T-helper 1 cell treated with Interleukin-12 subunit alpha and Interleukin-12 subunit beta and Interleukin-4 antibody, amounts not matched to agents 30 μg/mL and 1 μg/mL, for 36 hours (primary cell): ENCODE data around the gene STK11IP.

ENCODE experiments used
- H3K27ac Mint-ChIP-seq: one replicate; pipeline ENCODE4 v1.8.0; 2021; ENCODE audit warnings: mild to moderate bottlenecking, mixed read lengths
- H3K27me3 Mint-ChIP-seq: one replicate; pipeline ENCODE4 v1.8.0; 2021; ENCODE audit warnings: low read depth, mixed read lengths
- H3K36me3 Mint-ChIP-seq: one replicate; pipeline ENCODE4 v1.8.0; 2021; ENCODE audit warnings: low read depth, mixed read lengths
- H3K4me1 Mint-ChIP-seq: one replicate; pipeline ENCODE4 v1.8.0; 2021; ENCODE audit warnings: low read depth, mixed read lengths
- H3K4me3 Mint-ChIP-seq: one replicate; pipeline ENCODE4 v1.8.0; 2021; ENCODE audit warnings: mild to moderate bottlenecking, moderate library complexity, mixed read lengths
- H3K9me3 Mint-ChIP-seq: one replicate; pipeline ENCODE4 v1.8.0; 2021; ENCODE audit warnings: mixed read lengths

STK11IP gene

GRCh38 chr2:219629976-219630695 lies 32.5 kb downstream of the STK11IP start:
- H3K4me3 Mint-ChIP-seq, result no peak overlapping the region
- H3K9me3 Mint-ChIP-seq, result no peaks in the 10 kb centered on the region
- peaks cover 26% of the 10 kb centered on the region for H3K27me3 Mint-ChIP-seq
- no peak overlapping the region for H3K27ac Mint-ChIP-seq
- H3K36me3 Mint-ChIP-seq, result no peaks in the 10 kb centered on the region
- H3K4me1 Mint-ChIP-seq, result peaks cover 5% of the 10 kb centered on the region

GRCh38 chr2:219630770-219631405 lies 33.2 kb downstream of the STK11IP start:
- Mint-ChIP-seq H3K36me3 (no peaks in the 10 kb centered on the region), H3K27ac (no peak overlapping the region), H3K4me1 (peaks cover 5% of the 10 kb centered on the region), H3K27me3 (peaks cover 25% of the 10 kb centered on the region), H3K9me3 (no peaks in the 10 kb centered on the region), H3K4me3 (no peak overlapping the region)

GRCh38 chr2:219631406-219631891 lies 33.8 kb downstream of the STK11IP start:
- H3K9me3 Mint-ChIP-seq, result no peaks in the 10 kb centered on the region

GRCh38 chr2:219631904-219632759 lies 34.5 kb downstream of the STK11IP start:
- Mint-ChIP-seq H3K9me3 (no peaks in the 10 kb centered on the region), H3K4me1 (no peaks in the 10 kb centered on the region), H3K36me3 (no peaks in the 10 kb centered on the region), H3K27me3 (peaks cover 13% of the 10 kb centered on the region), H3K27ac (no peak overlapping the region), H3K4me3 (no peak overlapping the region)

More at GRCh38 chr2:219631406-219631891, 33.8 kb downstream of the STK11IP start:
- H3K27ac Mint-ChIP-seq, result no peak overlapping the region
- peaks cover 19% of the 10 kb centered on the region for H3K27me3 Mint-ChIP-seq
- peaks cover 5% of the 10 kb centered on the region for H3K4me1 Mint-ChIP-seq
- no peak overlapping the region for H3K4me3 Mint-ChIP-seq
- no peaks in the 10 kb centered on the region for H3K36me3 Mint-ChIP-seq

GRCh38 chr2:219632760-219633105 lies 35.1 kb downstream of the STK11IP start:
- H3K4me1 Mint-ChIP-seq, result no peaks in the 10 kb centered on the region
- H3K9me3 Mint-ChIP-seq, result no peaks in the 10 kb centered on the region
- no peak overlapping the region for H3K4me3 Mint-ChIP-seq
- H3K27me3 Mint-ChIP-seq, result peaks cover 12% of the 10 kb centered on the region
- no peaks in the 10 kb centered on the region for H3K36me3 Mint-ChIP-seq
- H3K27ac Mint-ChIP-seq, result no peak overlapping the region

GRCh38 chr2:219633276-219634065 lies 35.8 kb downstream of the STK11IP start:
- Mint-ChIP-seq H3K4me1 (no peaks in the 10 kb centered on the region), H3K27ac (no peak overlapping the region), H3K36me3 (no peaks in the 10 kb centered on the region), H3K27me3 (peaks cover 8% of the 10 kb centered on the region), H3K9me3 (no peaks in the 10 kb centered on the region), H3K4me3 (no peak overlapping the region)

GRCh38 chr2:219634171-219634940 lies 36.7 kb downstream of the STK11IP start:
- Mint-ChIP-seq H3K9me3 (no peaks in the 10 kb centered on the region), H3K27ac (no peak overlapping the region)

GRCh38 chr2:219634951-219635751 lies 37.5 kb downstream of the STK11IP start:
- Mint-ChIP-seq H3K9me3 (no peaks in the 10 kb centered on the region), H3K4me1 (peaks cover 2% of the 10 kb centered on the region), H3K4me3 (no peak overlapping the region), H3K27me3 (no peaks in the 10 kb centered on the region), H3K27ac (no peak overlapping the region), H3K36me3 (no peaks in the 10 kb centered on the region)

More at GRCh38 chr2:219634171-219634940, 36.7 kb downstream of the STK11IP start:
- Mint-ChIP-seq H3K36me3 (no peaks in the 10 kb centered on the region), H3K27me3 (no peaks in the 10 kb centered on the region), H3K4me3 (no peak overlapping the region), H3K4me1 (peaks cover 2% of the 10 kb centered on the region)

- Mint-ChIP-seq H3K36me3 (no peaks in the 10 kb centered on the region), H3K4me3 (no peak overlapping the region), H3K4me1 (peaks cover 2% of the 10 kb centered on the region), H3K9me3 (no peaks in the 10 kb centered on the region), H3K27ac (no peak overlapping the region), H3K27me3 (no peaks in the 10 kb centered on the region)
Measured at GRCh38 chr2:219636144-219636915, 38.7 kb downstream of the STK11IP start.

- Mint-ChIP-seq H3K9me3 (no peaks in the 10 kb centered on the region), H3K27ac (no peak overlapping the region), H3K27me3 (peaks cover 3% of the 10 kb centered on the region), H3K36me3 (no peaks in the 10 kb centered on the region), H3K4me1 (peaks cover 2% of the 10 kb centered on the region), H3K4me3 (no peak overlapping the region)
Measured at GRCh38 chr2:219636941-219637841, 39.5 kb downstream of the STK11IP start.

GRCh38 chr2:219637842-219638185 lies 40.2 kb downstream of the STK11IP start:
- H3K27me3 Mint-ChIP-seq, result peaks cover 9% of the 10 kb centered on the region
- H3K36me3 Mint-ChIP-seq, result no peaks in the 10 kb centered on the region
- H3K4me3 Mint-ChIP-seq, result no peak overlapping the region
- H3K27ac Mint-ChIP-seq, result no peak overlapping the region
- peaks cover 7% of the 10 kb centered on the region for H3K4me1 Mint-ChIP-seq
- no peaks in the 10 kb centered on the region for H3K9me3 Mint-ChIP-seq
